IPS-15b (cell line): Measurements from ENCODE around the gene CTNNA3.

Experiments used
- H3K27me3 ChIP-seq: one replicate; pipeline ENCODE4 v1.6.1; 2013; ENCODE audit warnings: low read length; ENCODE audit not compliant: control insufficient read depth, insufficient read depth
- H3K36me3 ChIP-seq: one replicate; pipeline ENCODE4 v1.6.1; 2013; ENCODE audit warnings: low read length; ENCODE audit not compliant: control insufficient read depth, insufficient read depth
- H3K4me1 ChIP-seq: one replicate; pipeline ENCODE4 v1.6.1; 2013; ENCODE audit warnings: mild to moderate bottlenecking, low read length; ENCODE audit not compliant: control insufficient read depth, insufficient read depth
- H3K4me3 ChIP-seq: one replicate; pipeline ENCODE4 v1.5.1; 2013; ENCODE audit warnings: low read depth, low read length
- H3K9ac ChIP-seq: one replicate; pipeline ENCODE4 v1.6.1; 2013; ENCODE audit warnings: low read depth, mild to moderate bottlenecking, low read length
- H3K9me3 ChIP-seq: one replicate; pipeline ENCODE4 v1.6.1; 2013; ENCODE audit warnings: mild to moderate bottlenecking, low read length; ENCODE audit not compliant: control insufficient read depth, insufficient read depth

Gene CTNNA3

DNA sequence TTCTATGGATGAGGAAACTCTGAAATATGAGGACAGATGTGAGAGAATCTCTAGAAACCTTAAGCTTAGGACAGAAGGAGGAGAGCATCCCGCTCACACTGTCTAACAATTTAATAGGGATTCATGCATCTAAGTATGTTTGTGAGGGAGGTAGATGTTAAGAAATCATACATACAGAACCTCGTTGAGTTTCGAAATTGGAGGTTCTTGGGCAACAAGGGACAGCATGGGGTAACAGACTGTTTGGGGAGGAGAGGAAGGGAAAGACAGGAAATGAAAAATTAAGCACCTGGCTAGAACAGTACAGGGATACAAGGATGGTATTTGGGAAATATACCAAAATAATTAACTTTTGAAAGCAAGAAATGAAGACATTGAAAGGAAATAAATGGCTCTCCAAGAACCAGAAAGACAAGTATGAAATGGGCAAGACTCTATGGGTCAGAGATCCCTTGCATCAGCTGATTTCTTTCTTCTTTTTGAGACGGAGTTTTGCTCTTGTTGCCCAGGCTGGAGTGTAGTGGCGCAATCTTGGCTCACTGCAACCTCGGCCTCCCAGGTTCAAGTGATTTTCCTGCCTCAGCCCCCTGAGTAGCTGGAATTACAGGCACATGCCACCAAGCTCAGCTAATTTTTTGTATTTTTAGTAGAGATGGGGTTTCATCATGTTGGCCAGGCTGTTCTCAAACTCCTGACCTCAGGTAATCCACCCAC is 207.9 kb downstream of the CTNNA3 start:
- Histone ChIP-seq H3K4me1 (no peaks in the 10 kb centered on the region), H3K9ac (no peak overlapping the region), H3K4me3 (no peak overlapping the region), H3K9me3 (no peaks in the 10 kb centered on the region), H3K27me3 (no peaks in the 10 kb centered on the region), H3K36me3 (no peaks in the 10 kb centered on the region)

DNA sequence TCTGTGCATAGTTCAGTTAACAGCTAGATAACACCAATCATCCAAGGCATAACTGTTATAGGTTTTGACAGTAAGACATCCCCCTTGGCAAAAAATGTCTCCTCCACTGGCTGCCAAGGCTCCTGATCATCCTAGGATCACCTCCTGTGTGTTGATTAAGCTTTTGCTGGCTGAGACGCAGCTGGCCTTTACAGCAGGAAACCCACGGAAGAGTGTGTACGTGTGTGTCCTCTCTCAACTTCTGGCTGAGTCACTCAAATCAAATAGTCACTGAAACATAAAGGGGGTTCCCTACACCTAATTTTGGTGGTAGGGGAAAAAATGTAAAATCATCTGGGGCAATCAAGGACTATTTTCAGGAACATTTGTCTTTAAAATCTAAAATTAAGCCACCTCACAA is 208.8 kb downstream of the CTNNA3 start:
- Histone ChIP-seq H3K4me1 (no peaks in the 10 kb centered on the region), H3K27me3 (no peaks in the 10 kb centered on the region), H3K4me3 (no peak overlapping the region), H3K9me3 (no peaks in the 10 kb centered on the region), H3K9ac (no peak overlapping the region), H3K36me3 (no peaks in the 10 kb centered on the region)

DNA sequence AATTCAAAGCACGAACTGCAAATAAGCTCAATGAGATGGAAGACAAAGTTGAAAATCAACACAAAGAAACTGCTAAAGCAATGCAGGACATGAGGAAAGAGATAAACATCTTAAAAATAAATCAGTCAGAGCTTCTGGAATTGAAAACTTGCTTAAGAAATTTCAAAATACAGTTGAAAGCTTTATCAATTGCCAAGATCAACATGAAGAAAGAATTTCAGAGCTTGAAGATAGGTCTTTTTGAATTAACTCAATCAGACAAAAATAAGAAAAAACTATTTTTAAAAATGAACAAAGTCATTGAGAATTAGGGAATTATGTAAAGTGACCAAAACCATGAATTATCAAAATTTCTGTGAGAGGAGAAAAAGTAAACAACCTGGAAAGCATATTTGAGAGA is 218.1 kb downstream of the CTNNA3 start:
- no peak overlapping the region for H3K9ac ChIP-seq
- no peaks in the 10 kb centered on the region for H3K9me3 ChIP-seq
- H3K4me1 ChIP-seq, result no peaks in the 10 kb centered on the region
- no peaks in the 10 kb centered on the region for H3K27me3 ChIP-seq
- H3K36me3 ChIP-seq, result no peaks in the 10 kb centered on the region
- no peak overlapping the region for H3K4me3 ChIP-seq

DNA sequence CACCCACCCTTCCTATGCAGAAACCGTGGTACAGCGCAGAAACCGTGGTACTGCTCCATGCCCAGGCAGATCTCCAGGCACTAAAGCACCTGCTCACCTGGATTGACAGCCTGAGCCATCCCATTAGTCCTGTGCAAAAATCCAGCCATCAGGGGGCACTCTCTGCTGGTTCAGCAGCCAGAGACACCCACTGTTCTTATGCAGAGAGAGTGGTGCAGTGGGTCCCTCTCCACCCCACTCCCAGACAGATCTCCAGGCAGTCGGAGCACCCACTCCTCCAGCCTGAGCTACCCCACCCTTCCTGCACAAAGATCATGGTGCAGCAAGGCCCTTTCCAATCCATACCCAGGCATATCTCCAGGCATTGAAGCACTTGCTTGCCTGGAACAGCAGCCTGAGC is 219.8 kb downstream of the CTNNA3 start:
- Histone ChIP-seq H3K9ac (no peak overlapping the region), H3K36me3 (no peaks in the 10 kb centered on the region), H3K4me3 (no peak overlapping the region)

DNA sequence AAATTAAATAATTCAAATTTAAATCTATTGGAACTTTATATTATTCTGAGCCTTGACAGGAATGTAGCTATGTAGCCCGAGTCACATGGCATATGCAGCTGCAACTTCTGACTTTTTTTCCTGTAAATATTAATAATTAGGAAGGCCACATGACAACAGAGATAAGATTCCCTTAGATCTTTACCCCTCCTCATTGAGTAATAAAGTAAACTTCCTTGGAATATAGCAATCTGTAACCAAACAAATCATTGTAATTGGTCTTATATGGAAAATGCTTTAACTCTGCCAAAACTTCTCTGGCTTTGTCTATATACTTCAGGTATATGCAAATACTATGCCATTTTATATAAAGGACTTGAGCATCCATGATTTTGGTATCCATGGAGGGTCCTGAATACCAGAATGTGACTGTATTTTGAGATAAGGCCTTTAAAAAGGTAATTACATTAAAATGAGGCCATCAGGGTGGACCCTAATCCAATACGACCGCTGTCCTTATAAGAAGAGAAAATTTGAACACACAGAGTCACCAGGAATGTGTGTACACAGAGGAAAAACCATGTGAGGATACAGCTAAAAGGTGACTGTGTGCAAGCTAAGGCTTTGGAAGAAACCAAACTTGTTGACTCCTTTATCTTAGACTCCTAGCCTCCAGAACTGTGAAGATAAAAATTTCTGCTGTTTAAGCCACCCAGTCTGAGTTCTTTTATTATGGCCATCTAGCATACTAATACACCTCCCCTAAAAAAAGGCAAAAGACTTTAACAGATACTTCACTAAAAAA is 222.0 kb downstream of the CTNNA3 start:
- Histone ChIP-seq H3K9ac (no peak overlapping the region), H3K4me1 (no peaks in the 10 kb centered on the region), H3K36me3 (no peaks in the 10 kb centered on the region), H3K4me3 (no peak overlapping the region), H3K9me3 (no peaks in the 10 kb centered on the region), H3K27me3 (no peaks in the 10 kb centered on the region)

More for the DNA sequence above, 219.8 kb downstream of the CTNNA3 start:
- Histone ChIP-seq H3K27me3 (no peaks in the 10 kb centered on the region), H3K9me3 (no peaks in the 10 kb centered on the region), H3K4me1 (no peaks in the 10 kb centered on the region)

DNA sequence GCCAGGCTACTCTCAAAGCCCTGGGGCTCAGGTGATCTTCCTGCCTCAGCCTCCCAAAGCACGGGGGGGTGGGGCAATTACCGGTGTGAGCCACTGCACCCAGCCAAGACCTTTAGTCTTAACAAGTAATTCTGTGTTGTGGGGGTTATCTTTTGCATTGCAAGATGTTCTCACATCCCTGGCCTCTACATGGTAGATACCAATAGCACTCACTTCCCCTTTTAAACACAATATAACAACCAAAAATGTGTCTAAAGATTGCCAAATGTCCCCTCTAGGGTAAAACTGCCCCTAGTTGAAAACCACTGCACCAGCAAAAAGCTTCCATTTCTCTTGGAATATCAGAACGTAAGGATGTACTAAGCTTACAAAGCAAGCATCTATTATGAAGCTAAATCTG is 225.0 kb downstream of the CTNNA3 start:
- no peak overlapping the region for H3K9ac ChIP-seq
- no peaks in the 10 kb centered on the region for H3K9me3 ChIP-seq
- H3K36me3 ChIP-seq, result no peaks in the 10 kb centered on the region
- no peak overlapping the region for H3K4me3 ChIP-seq
- no peaks in the 10 kb centered on the region for H3K27me3 ChIP-seq
- no peaks in the 10 kb centered on the region for H3K4me1 ChIP-seq

DNA sequence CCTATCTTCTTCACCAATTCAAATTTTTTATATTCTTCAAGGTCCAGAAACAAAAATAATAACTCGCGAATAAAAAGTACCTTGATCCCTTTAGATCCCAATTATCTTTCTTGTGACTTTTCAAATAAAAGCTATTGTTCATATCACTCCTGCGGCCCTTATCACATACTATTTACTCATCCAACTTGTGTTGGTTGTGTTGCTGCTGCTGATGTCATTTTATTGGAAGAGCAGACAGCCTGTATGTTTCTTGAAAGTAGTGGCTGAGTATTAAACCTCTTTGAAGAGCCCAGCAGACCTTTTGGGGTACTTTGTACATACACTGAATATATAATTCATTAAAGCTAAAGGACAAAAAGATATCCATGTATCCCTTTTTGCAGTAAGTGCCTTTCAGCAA is 231.7 kb downstream of the CTNNA3 start:
- H3K9ac ChIP-seq, result no peak overlapping the region
- H3K4me1 ChIP-seq, result no peaks in the 10 kb centered on the region
- no peaks in the 10 kb centered on the region for H3K27me3 ChIP-seq
- H3K9me3 ChIP-seq, result no peaks in the 10 kb centered on the region
- H3K4me3 ChIP-seq, result no peak overlapping the region
- H3K36me3 ChIP-seq, result no peaks in the 10 kb centered on the region

DNA sequence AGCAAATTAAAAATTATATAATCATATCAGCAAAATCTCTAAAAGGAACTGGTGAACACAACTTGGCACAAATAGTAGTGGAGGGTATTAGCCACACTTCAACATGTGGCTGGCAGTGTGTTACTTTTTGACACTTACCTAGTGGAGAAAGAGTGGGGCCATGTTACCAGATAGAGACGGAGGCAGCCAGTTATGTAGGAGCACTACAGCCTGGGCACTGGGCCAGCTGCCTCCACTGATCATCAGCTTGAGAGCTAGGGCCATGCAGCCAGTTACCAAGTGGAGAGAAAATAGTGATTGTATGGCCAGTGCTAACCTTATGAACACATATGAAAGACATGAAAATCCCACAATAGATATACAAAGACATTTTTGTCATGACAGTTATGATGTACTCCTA is 243.1 kb downstream of the CTNNA3 start:
- Histone ChIP-seq H3K9me3 (no peaks in the 10 kb centered on the region), H3K4me1 (no peaks in the 10 kb centered on the region)

DNA sequence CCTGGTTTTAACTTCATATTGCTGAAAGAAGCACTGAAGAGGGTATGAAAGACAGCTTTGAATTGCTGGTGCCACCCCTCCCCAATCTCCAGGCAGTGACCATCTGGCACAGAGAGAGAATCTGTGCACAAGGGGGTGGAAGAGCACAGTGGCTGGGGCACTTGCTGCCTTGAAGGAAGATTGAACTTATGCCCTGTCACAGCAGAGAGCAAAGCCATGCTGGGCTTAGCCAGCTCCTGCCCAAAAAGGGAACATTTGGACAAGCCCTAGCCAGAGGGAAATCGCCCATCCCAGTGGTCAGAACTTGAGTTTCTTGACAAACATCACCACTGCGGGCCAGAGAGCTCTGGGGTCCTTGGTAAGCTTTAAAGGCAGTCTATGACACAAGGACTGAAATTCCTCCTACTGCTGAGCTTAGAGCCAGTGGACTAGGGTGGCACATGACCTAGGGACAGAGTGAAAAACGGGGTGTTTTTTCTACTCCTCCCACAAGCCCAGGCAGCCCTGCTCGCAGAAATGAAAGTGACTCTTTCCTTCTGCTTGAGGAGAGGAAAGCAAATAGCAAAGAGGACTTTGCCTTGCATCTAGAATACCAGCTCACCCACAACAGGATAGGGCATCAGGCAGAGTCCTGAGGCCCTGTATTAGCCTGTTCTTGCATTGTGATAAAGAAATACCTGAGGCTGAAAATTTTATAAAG is 257.2 kb downstream of the CTNNA3 start:
- Histone ChIP-seq H3K9ac (no peak overlapping the region), H3K9me3 (no peaks in the 10 kb centered on the region), H3K27me3 (no peaks in the 10 kb centered on the region), H3K4me1 (no peaks in the 10 kb centered on the region), H3K36me3 (no peaks in the 10 kb centered on the region), H3K4me3 (no peak overlapping the region)

More for the DNA sequence above, 243.1 kb downstream of the CTNNA3 start:
- Histone ChIP-seq H3K36me3 (no peaks in the 10 kb centered on the region), H3K27me3 (no peaks in the 10 kb centered on the region), H3K4me3 (no peak overlapping the region), H3K9ac (no peak overlapping the region)

DNA sequence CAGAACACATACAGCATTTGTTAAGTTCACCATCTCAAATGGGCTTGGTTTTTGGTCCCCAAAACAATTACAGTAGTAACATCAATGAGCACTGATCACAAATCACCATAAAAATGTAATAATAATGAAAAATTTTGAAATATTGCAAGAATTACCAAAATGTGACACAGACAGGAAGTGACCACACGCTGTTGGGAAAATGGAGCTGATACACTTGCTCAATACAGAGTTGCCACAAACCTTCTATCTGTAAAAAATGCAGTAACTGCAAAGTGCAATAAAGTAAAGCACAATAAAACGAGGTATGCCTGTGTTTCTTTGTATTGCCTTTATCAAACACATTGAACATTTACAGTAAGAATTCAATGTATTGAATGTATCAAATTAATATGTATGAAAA is 262.7 kb downstream of the CTNNA3 start:
- H3K4me3 ChIP-seq, result no peak overlapping the region
- no peaks in the 10 kb centered on the region for H3K9me3 ChIP-seq
- no peaks in the 10 kb centered on the region for H3K4me1 ChIP-seq
- no peaks in the 10 kb centered on the region for H3K27me3 ChIP-seq
- H3K36me3 ChIP-seq, result no peaks in the 10 kb centered on the region
- H3K9ac ChIP-seq, result no peak overlapping the region

DNA sequence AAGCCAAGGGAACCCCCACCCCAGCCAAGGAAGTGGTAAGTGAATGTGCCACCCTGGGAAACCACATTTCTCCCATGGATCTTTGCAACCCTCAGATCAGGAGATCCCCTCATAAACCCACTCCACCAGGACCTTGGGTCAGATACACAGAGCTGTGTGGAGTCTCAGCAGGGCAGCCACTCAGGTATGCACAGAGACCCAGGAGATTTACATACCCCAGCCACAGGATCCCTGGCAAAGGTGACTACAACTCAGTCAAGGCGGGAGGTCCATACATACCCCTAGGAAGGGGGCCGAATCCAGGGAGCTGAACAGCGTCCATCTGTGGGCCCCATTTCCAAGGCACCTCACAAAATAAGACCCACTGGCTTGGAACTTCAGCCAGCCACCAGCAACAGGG is 293.4 kb downstream of the CTNNA3 start:
- Histone ChIP-seq H3K36me3 (no peaks in the 10 kb centered on the region), H3K4me3 (no peak overlapping the region), H3K9ac (no peak overlapping the region), H3K4me1 (peaks cover 7% of the 10 kb centered on the region), H3K27me3 (no peaks in the 10 kb centered on the region), H3K9me3 (peaks cover 2% of the 10 kb centered on the region)

DNA sequence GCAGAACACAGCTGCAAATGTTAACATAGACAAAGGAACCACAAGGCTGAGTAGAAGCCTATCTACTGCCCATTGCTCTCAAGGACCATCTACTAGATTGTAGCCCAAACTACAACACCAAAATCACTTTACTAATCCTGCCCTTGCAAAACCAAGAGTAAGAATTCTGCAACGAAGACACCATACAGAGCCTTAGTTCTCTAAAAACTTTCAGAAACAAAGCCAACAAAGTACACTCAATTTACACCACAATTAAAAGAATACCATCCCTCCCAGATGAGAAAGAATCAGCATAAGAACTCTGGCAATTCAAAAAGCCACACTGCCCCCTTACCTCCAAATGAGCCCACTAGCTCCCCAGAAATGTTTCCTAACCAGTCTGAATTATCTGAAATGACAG is 294.3 kb downstream of the CTNNA3 start:
- no peak overlapping the region for H3K4me3 ChIP-seq
- no peaks in the 10 kb centered on the region for H3K27me3 ChIP-seq

More for the DNA sequence above, 294.3 kb downstream of the CTNNA3 start:
- H3K9ac ChIP-seq, result no peak overlapping the region
- H3K4me1 ChIP-seq, result peaks cover 7% of the 10 kb centered on the region
- H3K36me3 ChIP-seq, result no peaks in the 10 kb centered on the region
- H3K9me3 ChIP-seq, result peaks cover 2% of the 10 kb centered on the region
